Germinal center (tissue), 1 donor: ENCODE results near the gene SELENOW.

ENCODE experiments used
- DNase-seq: peaks from one replicate; pipeline ENCODE4 v3.0.0; 2012; ENCODE audit warnings: mixed read lengths, low spot score

Gene SELENOW

DNA sequence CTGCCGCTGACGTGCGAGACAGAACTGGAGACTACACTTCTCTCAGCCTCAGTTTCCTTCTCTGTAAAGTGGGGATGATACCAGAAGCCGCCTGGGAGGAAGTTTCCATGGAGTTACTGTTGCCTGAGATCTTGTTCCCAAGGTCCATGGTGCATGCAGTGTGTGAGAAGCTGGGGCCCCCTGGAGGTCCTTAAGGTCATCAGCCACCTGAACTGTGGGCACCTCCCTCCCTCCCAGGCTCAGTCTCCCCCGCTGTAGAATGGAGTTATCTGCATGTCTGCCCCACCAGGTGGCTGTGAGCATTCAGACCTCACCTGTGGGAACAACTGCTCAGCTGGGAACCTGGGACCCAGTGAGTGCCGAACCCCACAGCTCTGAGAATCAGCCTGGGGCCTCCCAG, 45.9 kb downstream of the SELENOW start:
- no peak for DNase-seq

DNA sequence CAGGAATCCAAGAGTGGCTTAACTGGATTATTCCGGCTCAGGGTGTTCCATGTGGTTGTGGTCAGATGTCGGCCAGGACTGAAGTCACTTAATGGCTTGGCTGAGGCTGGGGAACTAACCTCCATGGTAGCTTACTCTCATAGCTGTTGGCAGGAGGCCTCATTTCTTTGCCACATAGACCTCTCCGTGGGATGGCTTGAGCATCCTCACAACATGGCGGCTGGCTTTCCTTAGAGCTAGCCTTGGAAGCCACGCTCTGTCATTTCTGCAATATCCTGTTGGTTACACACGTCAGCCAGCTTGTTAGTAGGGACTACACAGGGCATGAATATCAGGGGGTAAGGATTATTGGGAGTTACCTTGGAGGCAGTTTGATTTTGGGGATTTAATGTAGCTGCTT, 48.3 kb downstream of the SELENOW start:
- DNase-seq, result no peak

DNA sequence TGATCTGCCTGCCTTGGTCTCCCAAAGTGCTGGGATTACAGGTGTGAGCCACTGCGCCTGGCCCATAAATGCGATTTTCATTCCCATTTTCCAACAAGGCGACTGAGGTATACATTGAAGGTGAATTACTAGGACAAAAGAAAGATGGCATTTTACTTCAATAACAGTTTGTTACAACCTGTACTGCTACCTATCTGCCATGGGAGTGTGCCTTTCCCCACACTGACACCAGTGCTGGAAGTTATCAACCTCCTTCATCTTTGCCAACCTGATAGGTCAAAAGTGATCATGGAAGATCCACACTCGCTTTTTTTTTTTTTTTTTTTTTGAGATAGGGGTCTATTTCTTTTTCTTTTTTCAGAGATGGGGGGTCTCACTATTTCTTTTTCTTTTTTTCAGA, 54.2 kb downstream of the SELENOW start:
- DNase-seq, result no peak
